ENCODE data around the gene RFX3. TPM values are rescaled to one million over a fixed set of nuclear protein-coding genes. Genes with fewer than 3 reads are reported as not detected.

RFX3 gene
- total RNA-seq, 6 experiments from 2014 or later, result 2.8 to 4.2 (median 3.5) TPM

- Mint-ChIP-seq H3K27me3 (ENCODE audit: insufficient read depth) (no peaks in the 10 kb centered on the region), H3K27ac (no peak overlapping the region), H3K9me3 (no peaks in the 10 kb centered on the region), H3K4me1 (ENCODE audit: low read depth) (no peaks in the 10 kb centered on the region), H3K4me3 (no peak overlapping the region), H3K36me3 (ENCODE audit: low read depth) (0 out of 2 replicates have a peak, but pooled peaks cover 11% of the 10 kb centered on the region)
- no peak for TF ChIP-seq CTCF (IDR thresholded peaks at IDR 0.05)
- no peak for DNase-seq
Measured at GRCh38 chr9:3271157-3271556, 254.6 kb downstream of the RFX3 start.

GRCh38 chr9:3268223-3268622 is 257.6 kb downstream of the RFX3 start:
- Mint-ChIP-seq H3K4me1 (ENCODE audit: low read depth) (no peaks in the 10 kb centered on the region), H3K36me3 (ENCODE audit: low read depth) (0 out of 2 replicates have a peak, but pooled peaks cover 11% of the 10 kb centered on the region), H3K27ac (no peak overlapping the region), H3K27me3 (ENCODE audit: insufficient read depth) (no peaks in the 10 kb centered on the region), H3K4me3 (no peak overlapping the region), H3K9me3 (no peaks in the 10 kb centered on the region)
- no peak for DNase-seq
- TF ChIP-seq CTCF (IDR thresholded peaks at IDR 0.05), result no peak

- no peak for TF ChIP-seq CTCF (IDR thresholded peaks at IDR 0.05)
- H3K27me3 Mint-ChIP-seq (ENCODE audit: insufficient read depth), result no peaks in the 10 kb centered on the region
- H3K9me3 Mint-ChIP-seq, result no peaks in the 10 kb centered on the region
- H3K36me3 Mint-ChIP-seq (ENCODE audit: low read depth), result no peaks in the 10 kb centered on the region
- no peak overlapping the region for H3K27ac Mint-ChIP-seq
- no peak for DNase-seq
- H3K4me1 Mint-ChIP-seq (ENCODE audit: low read depth), result no peaks in the 10 kb centered on the region
- no peak overlapping the region for H3K4me3 Mint-ChIP-seq
Measured at GRCh38 chr9:3263698-3264097, 262.1 kb downstream of the RFX3 start.

GRCh38 chr9:3262826-3263529 is 262.8 kb downstream of the RFX3 start:
- Mint-ChIP-seq H3K36me3 (ENCODE audit: low read depth) (no peaks in the 10 kb centered on the region), H3K4me3 (no peak overlapping the region), H3K4me1 (ENCODE audit: low read depth) (no peaks in the 10 kb centered on the region), H3K27ac (no peak overlapping the region), H3K9me3 (no peaks in the 10 kb centered on the region), H3K27me3 (ENCODE audit: insufficient read depth) (no peaks in the 10 kb centered on the region)
- TF ChIP-seq CTCF (IDR thresholded peaks at IDR 0.05), result no peak
- DNase-seq, result no peak

GRCh38 chr9:3261484-3261883 is 264.3 kb downstream of the RFX3 start:
- Mint-ChIP-seq H3K27ac (no peak overlapping the region), H3K27me3 (ENCODE audit: insufficient read depth) (no peaks in the 10 kb centered on the region), H3K9me3 (no peaks in the 10 kb centered on the region), H3K4me3 (no peak overlapping the region), H3K36me3 (ENCODE audit: low read depth) (no peaks in the 10 kb centered on the region; the same call in 1 of the 2 replicates), H3K4me1 (ENCODE audit: low read depth) (peaks cover 11% of the 10 kb centered on the region)
- no peak for TF ChIP-seq CTCF (IDR thresholded peaks at IDR 0.05)
- no peak for DNase-seq
